ENCODE results near the gene ARID5B.

ARID5B gene

DNA sequence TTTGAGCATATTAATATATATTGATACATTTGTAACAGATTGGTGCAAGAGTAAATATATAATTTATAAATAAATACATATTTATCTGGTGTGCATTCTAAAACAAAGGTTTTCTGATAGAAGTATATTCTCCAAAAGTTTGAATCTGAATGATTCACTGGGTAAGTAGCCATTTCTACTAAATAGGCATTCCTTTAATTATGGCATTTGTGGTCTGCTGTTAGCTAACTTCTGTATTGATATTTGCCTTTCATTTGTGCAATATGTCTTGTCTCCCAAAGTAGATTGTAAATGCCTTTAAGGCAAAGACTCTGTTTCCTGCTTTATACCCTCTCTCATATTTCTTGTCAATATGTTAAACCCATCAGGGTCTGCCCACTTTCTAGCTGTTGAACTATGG lies 11.1 kb upstream of the ARID5B start:
- no peak for DNase-seq

DNA sequence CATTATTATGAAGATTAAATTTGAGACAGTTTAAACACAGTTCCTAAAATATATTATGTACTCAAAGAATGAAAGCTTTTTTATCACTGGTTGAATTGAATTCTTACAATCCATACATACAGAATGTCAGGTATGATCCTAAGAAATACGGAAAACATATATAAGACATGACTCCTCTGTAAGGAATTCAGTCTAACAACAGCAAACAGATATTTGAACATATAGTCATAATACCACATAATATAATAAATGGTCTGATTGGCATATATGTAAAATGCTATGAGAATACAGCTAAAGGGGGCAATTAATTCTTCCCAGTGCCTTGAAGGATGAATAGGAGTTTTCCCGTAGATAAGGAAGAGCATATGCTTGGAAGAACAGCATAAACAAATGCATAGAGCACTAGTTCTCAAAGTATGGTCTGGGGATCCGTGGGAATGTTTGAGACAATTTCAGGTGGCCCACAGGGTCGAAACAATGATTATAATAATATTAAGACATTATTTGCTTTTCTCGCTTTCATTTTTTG lies 10.6 kb upstream of the ARID5B start:
- no peak for DNase-seq

- no peak for DNase-seq
Measured at GRCh38 chr10:61891906-61892585, 9.5 kb upstream of the ARID5B start.

DNA sequence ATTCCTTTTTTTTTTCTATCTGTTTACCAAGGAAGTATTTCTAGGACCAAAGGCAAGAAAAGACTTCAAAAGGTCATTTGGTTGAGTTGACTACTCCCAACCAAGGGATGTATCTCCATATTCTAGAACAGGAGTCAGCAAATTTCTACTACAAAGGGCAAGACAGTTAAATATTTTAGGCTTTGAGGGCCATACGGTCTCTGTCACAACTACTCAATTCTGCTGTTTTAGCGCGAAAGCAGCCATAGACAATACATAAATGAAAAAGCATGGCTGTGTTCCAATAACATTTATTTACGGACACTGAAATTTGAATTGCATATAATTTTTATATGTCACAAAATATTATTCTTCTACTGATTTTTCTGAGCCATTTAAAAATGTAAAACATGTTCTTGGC lies 8.5 kb upstream of the ARID5B start:
- no peak for DNase-seq

DNA sequence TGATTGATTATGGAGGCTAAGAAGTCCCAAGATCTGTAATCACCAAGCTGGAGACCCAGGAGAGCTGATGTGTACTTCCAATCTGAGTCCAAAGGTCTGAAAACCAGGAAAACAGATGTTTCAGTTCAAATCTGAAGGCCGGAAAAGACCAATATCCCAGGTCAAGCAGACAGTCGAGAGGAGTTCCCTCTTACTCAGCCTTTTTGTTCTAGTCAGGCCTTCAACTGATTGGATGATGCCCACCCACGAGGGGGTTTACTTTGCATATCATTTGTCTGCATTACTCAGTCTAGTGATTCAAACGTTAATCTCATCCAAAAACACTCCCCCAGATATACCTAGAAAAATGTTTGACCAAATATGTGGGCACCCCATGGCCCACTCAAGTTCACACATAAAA lies 7.4 kb upstream of the ARID5B start:
- DNase-seq, result peak; percentile 45

DNA sequence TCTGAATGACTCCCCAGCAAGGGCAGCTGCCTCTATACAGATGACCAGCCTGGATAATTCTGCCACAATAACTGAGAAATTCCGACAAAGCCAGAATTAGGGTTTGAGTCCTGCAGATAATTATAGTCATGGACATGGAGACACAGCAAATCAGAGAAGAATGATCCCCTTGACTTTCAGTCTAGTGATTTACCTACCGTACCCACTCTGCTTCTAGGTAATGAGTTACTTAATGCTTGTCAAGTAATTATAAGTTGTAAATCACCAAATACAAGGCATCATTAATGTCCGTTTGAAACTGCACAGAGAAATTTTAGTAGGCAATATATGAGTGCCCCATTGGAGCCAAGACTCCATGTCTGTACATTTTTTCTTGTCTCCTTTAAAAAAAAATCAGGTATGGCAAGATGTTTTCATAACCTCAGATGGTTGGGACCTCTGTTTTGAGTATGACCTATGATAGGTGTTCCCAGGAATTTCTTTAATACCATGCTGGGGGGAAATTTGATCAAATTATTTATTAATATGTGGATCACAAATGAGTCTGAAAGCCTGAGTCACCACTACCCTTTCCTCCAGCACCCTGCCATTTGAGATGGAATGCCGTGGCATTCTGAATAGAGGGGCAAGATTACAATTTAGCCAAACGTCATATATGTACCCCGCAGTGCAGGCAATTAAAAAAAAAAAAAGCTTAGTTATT lies 5.5 kb upstream of the ARID5B start:
- no peak for DNase-seq

DNA sequence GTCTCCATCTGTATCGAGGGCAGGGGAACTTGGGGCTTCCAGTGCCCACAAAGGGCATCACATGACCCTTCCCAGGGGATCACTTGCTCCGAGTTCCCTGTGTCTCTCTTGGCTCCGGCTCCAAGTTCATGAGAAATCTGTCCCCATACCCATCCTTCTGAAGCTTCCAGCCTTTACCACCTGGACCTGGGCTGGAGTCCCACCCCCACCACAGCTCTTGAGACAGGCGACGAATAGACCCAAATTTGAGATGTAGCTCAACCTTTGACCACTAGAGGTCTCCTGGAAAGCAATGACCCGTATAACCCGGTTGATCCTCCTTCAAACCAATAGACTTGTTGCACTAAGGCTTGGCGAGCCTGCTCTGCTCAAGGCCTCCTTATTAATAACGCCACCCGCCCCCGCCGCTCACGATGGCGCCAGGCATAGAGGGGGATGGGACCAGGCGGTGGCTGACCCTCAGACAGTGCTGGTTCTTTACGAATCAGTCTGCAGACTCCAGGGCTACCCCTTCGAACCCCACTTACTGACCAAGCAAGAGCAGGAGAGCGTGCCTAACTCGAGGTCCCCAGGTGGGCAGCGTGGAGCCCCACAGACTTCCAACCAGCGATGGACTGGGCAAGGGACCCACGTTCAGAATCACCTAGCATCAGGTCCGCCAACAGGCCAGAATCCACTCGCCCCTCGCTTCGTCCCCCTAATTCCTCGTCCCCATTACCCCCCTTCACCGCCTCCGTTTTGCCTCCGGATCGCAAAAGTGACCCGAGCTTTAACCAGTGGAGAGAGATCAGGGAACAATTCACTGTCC lies 4.4 kb upstream of the ARID5B start:
- peak; percentile 50 for DNase-seq

- DNase-seq, result peak; percentile 17
Measured at GRCh38 chr10:61897671-61898434, 3.6 kb upstream of the ARID5B start.

DNA sequence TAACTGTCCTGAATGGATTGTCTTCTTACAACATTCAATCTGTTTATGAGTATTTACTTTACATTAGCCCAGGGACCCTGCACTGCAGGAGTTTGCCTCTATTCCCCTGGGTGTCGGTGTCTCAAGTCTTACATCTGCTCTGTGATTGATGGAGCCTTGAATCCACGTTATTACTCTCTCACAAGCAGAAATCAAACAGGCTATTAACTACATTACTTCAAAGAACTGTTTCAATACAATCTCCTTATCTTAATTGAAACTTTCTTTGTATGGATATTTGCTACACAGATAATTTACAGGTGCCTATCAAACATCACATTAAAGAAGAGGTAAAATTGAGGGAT lies 3.1 kb upstream of the ARID5B start:
- DNase-seq, result no peak

DNA sequence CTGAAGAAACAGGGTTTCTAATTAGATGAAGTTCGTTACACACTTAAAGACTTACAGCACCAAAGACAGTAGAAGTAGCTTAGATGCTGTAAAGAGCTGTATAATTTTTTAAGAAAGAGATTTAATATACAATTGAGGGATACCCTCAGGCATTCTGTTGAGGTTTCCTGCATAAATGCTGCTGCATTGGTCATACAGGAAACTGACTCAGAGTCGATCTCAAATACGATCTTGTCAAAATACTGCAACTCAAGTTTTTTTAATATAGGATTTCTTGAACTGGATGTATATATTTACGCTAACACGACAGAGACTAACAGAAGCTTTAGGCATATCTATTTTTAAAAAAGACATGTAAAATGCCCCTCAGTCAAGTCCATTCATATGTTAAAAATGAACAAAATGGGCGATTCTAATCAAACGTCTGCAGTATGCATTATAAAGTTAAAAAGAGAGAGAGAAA lies 2.4 kb upstream of the ARID5B start:
- DNase-seq, result no peak

DNA sequence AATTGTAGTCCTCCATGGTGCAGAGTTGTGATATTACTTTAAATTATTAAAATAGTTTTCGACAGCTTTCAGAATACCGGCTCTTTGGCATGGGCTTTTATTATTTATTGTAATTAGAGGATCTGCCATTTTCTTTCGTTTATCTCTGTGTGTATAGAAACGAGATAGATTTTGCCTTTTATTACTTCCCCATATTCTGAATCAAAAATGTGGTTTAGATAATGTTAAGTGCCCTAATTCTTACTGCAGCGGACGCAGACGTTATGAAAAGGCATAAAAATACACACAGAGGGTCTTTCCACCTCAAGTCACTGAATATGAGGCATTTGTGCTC lies 1.9 kb upstream of the ARID5B start:
- no peak for DNase-seq

DNA sequence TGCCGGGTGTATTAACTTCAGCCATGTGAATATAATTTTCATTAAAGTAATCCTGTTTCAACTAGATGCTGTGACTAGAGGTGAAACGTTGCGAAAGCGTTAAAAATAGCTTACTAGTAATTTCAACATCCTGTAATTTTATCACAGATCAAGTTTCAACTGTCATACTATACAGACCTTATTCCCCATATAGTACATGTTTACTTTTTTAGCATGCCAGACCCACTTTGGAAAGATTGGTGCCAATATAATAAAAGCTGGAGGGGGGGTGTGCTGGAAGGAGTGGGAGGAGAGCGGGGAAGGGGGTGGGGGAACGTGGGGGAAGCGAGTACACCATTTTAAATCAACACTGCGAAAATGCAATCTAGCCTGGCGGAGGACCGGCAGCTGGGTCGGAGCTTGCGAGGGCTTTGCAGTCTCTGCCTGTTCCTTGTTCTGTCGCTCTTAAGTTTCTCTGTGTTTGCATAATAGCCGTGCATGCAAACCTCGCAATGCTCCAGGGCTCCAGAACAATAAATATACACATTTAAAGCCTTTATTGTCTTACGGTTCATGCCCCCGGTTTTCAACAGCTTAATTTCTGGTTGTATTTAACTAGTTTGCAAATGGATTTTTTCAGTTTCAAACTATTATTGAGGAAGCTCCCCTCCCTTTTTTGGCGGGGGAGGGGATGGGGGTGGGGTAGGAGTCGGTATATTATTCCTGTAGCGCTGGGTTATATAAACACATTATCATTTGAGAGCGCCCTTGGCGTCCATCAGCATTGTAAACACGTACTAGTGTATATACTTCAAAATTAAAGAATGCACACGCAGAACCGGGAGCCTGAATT lies 1.3 kb upstream of the ARID5B start:
- DNase-seq, result peak; percentile 63

- peak; percentile 6 for DNase-seq
Measured at GRCh38 chr10:61901829-61902444, 438 bp downstream of the ARID5B start.

DNA sequence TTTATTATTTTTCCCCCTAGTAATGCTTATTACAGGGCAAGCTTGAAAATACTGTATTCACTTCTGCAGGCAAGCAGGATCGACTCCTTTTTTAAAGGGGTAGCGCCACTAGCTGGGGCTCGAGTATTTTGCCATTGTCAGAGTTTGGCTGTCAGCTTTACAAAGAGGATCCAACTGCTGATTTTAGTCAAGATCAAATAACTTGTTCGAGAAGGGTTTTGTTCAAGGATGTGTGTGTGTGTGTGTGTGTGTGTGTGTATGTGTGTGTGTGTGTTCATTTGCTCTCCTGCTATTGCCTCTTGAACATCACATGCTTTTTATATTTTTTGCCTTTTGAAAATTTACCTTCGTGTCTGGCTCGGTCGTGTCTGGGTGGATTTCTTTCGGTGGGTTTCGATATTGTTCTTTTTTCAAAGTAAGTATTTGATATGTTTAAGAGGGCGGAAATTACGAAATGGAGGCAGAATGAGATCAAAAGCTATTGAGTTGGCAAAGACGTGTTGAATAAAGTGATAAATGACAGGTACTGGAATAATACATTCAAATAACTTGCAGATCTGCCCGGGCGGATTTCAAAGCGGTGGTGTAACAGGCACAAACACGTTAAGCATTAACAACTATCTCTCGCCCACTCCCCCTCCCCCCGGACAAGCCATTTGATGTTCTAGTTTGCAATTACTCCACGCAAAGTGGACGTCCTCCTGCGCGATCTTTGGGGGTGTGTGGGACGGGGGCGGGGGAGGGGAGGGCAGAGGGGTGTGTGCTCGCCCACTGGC lies 1.1 kb downstream of the ARID5B start:
- DNase-seq, result peak; percentile 77

DNA sequence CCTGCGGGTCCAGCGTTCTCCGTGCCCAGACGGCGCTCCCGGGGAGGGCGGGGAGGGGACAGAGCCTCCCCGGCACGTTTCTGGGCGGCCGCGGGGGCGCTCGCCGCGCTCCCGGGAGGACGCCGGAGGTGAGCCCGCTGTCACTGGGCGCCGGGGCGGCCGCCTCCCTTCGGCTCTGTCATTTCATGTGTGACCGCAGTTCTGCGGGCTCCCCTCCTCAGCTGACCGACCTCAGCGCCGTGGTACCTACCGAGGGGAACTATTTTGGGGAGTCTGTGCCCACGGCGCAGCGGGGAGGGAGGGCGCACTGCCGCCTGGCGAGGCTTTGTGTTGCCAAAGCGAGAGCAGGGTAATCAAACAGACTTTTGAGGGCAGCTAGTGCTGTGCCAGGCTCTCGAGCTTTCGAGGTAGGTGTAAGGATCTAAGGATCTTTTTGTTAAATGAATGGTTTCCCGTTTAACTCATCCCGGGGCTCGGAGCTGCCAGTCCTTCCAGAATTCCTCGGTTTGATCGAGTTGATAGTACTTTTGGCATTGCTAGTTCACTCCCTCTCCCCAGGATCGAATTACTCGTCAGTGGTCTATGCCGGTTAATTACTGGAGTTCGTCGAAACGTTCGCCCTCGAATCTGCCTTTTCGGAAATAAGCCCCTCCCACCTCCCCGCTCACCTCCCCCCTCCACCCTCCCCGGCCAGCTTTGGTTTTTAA lies 1.9 kb downstream of the ARID5B start:
- peak; percentile 76 for DNase-seq

DNA sequence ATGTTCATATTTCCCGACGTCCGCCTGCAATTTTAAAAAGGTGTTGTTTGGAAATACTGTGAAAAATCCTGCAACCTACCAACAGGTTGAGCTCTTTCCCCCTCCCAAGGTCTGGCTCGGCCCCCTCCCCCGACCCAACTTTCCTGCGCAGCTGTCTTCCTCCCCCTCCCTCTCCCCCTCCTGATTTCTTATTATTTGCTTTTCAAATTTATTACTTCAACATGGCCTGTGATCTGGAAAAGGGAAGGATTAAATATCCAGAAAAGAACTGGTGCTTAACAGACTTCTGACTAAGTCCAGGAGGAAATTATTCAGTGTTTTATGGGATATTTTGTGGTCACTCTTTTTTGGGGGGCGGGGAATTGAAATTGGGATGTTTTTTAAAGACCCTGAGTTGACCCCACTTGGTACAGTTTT lies 2.4 kb downstream of the ARID5B start:
- no peak for DNase-seq

DNA sequence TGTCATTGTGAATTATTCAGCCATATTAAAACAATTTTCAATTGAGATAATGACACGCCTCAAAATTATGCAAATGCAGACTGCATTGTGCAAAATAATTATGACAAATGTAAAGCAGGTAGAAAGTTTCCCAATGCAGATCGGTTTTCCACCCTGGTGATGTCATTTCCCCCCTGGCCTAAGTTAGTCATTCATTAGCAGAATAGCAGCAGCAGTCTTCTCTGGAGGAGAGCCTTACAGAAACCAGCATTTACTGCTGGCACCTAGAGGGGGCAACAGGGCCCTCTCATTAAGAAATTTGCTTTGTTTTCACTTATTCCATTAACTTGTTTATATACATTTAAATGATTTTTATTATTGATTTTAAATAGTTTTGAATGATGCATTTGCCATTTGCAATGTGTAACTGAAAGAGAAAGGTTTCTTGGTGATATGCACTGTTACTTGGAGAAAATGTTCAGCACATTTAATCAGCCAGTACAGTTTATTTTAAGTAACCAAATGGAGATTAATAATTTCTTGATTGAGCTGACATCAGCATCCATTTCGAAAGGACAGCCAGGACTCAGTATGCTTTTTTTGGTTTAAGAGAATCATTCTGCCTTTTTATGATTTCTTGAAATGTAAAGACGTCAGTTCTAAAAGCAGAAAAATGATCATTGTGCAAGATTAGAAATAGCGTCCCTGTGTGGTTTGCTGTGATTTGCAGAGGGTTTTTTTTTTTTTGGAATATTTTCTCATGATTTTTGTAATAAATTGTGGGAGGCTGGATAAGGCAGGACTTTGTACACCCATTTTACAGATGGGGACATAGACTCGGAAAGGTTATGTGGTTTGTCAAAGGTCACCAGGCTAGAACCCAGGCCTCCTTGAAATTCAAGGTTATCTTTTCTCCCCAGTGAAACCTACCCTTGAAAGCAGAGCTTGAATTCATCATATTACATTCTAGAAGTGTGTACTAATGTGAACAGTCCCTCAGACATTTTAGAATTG lies 3.5 kb downstream of the ARID5B start:
- peak; percentile 60 for DNase-seq

DNA sequence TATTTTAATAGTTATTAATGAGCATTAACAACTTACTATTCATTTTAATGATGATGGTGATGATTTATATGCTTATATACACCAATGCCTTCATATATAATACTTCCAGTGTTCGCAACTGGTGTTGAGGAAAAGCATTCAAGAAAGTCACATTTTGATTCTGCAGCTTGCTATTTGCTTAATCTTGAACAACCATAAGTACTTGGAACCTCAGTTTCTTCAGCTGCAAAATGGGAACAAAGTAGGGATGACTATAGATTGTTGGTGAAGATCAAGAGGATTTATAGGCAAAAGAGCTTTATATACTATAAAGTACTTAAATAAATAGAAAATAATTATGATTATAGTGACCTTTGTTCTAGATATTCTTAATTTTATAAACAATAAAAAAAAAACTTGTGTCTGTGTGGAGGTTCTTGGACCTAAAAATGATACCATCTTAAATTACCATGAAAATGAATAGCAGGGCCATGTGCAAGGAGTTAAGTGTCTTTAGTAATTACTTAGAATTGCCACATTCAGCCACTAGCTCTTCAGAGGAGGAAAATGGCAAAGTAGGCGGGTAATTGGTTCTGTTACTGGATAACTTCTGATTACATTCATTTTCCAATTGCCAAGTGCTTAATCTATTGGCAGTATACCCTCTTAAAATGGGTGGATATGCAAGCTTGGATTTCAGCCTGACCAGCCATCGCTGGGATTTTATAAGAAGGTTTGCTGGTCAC lies 4.5 kb downstream of the ARID5B start:
- no peak for DNase-seq
